Osteocyte (in vitro differentiated cells): ENCODE measurements around the gene KLHL28. TPM values are rescaled to one million over a fixed set of nuclear protein-coding genes. Genes with fewer than 3 reads are reported as not detected.

Experiments
- DNase-seq: peaks from one replicate; pipeline ENCODE4 v3.0.0; 2021; ENCODE audit warnings: mixed read lengths; ENCODE audit not compliant: unreplicated experiment; ENCODE audit errors: extremely low spot score
- H3K27ac Mint-ChIP-seq: one replicate; pipeline ENCODE4 v1.8.0; 2021; ENCODE audit warnings: mild to moderate bottlenecking, mixed read lengths; ENCODE audit not compliant: unreplicated experiment
- H3K27me3 Mint-ChIP-seq: one replicate; pipeline ENCODE4 v1.8.0; 2021; ENCODE audit warnings: mixed read lengths; ENCODE audit not compliant: unreplicated experiment
- H3K36me3 Mint-ChIP-seq: one replicate; pipeline ENCODE4 v1.8.0; 2021; ENCODE audit warnings: mixed read lengths; ENCODE audit not compliant: unreplicated experiment
- H3K4me1 Mint-ChIP-seq: one replicate; pipeline ENCODE4 v1.8.0; 2021; ENCODE audit warnings: mixed read lengths; ENCODE audit not compliant: unreplicated experiment
- H3K4me3 Mint-ChIP-seq: one replicate; pipeline ENCODE4 v1.8.0; 2021; ENCODE audit warnings: mild to moderate bottlenecking, moderate library complexity, mixed read lengths; ENCODE audit not compliant: unreplicated experiment
- H3K9me3 Mint-ChIP-seq: one replicate; pipeline ENCODE4 v1.8.0; 2021; ENCODE audit warnings: mixed read lengths; ENCODE audit not compliant: unreplicated experiment
- total RNA-seq: library from RNA; stranded (reverse); gene quantifications from 2 replicates; pipeline ENCODE4 v1.2.1, GENCODE V29; 2021
- TF ChIP-seq, protein P1 (sequence below): fragments of 200-600 bp; sonication (generic); IDR thresholded peaks from 2 replicates; pipeline ENCODE4 v1.5.0; 2021; ENCODE audit warnings: antibody characterized with exemption, mild to moderate bottlenecking, moderate library complexity

The KLHL28 gene
- total RNA-seq, 1 donor from 2014 or later = 15.3 TPM

DNA sequence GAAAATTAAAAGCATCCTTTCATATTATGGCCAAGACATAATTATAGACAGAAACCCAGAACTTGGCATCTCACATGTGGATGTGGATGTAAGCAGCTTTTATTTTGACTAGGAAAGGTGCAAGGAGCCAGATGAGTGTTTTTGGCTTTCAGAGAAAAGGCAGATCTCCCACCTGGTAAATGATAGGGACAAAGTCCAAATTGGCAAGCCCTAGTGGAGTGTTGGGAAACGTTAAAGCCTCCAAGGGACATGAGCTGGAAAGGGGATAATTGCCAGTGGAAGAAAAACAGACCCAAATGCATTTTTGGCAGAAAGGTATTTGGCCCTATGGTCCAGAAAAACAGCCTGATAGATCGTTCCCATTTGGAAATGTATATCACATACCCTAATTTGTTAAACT lies 60.1 kb downstream of the KLHL28 start:
- Mint-ChIP-seq H3K4me3 (no peak overlapping the region), H3K9me3 (no peaks in the 10 kb centered on the region), H3K4me1 (peaks cover 15% of the 10 kb centered on the region), H3K36me3 (peaks cover 11% of the 10 kb centered on the region), H3K27ac (no peak overlapping the region), H3K27me3 (no peaks in the 10 kb centered on the region)
- DNase-seq = no peak
- TF ChIP-seq, protein P1, sequence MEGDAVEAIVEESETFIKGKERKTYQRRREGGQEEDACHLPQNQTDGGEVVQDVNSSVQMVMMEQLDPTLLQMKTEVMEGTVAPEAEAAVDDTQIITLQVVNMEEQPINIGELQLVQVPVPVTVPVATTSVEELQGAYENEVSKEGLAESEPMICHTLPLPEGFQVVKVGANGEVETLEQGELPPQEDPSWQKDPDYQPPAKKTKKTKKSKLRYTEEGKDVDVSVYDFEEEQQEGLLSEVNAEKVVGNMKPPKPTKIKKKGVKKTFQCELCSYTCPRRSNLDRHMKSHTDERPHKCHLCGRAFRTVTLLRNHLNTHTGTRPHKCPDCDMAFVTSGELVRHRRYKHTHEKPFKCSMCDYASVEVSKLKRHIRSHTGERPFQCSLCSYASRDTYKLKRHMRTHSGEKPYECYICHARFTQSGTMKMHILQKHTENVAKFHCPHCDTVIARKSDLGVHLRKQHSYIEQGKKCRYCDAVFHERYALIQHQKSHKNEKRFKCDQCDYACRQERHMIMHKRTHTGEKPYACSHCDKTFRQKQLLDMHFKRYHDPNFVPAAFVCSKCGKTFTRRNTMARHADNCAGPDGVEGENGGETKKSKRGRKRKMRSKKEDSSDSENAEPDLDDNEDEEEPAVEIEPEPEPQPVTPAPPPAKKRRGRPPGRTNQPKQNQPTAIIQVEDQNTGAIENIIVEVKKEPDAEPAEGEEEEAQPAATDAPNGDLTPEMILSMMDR = no peak

DNA sequence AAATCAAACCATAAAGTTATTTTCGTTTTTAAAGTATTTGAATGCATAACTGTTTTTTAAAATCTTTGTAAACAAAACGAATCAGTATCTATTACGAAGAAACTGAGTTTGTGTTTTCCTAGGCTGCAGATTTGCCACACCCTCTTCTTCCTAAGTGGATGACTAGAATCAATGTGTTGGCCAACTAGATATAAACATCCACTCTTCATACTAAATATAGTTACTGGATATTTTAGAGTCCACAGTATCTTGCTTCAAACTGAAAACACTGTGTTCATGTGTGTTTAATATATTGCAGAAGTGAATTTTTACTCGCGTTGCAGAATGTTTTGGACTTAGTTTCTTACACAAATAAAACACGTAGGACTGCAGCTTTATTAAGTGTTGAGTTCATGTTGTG lies 63.2 kb downstream of the KLHL28 start:
- H3K4me1 Mint-ChIP-seq = peaks cover 22% of the 10 kb centered on the region
- H3K27me3 Mint-ChIP-seq = no peaks in the 10 kb centered on the region
- peak overlapping the region; percentile 90 for H3K4me3 Mint-ChIP-seq
- peak overlapping the region; percentile 88 for H3K27ac Mint-ChIP-seq
- no peak for DNase-seq
- TF ChIP-seq, protein P1 = no peak
- H3K36me3 Mint-ChIP-seq = no peaks in the 10 kb centered on the region
- H3K9me3 Mint-ChIP-seq = no peaks in the 10 kb centered on the region

DNA sequence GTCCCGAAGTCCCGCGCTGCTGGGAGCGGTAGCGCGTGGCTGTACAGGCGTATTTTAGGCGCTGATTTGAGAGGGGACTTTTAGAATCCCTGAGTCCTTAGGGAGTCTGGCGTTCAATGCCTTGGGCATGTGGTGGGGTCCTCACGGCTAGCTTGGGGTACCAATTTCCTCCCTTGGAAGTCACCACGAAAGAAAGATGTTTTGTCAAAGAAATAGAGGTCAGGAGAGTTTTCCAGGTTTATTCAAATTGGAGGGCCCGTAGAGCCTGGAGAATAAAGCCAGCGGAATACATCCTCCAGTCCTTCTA lies 63.9 kb downstream of the KLHL28 start:
- H3K27me3 Mint-ChIP-seq = no peaks in the 10 kb centered on the region
- TF ChIP-seq, protein P1 = no peak
- H3K4me1 Mint-ChIP-seq = peaks cover 22% of the 10 kb centered on the region
- H3K9me3 Mint-ChIP-seq = no peaks in the 10 kb centered on the region
- no peaks in the 10 kb centered on the region for H3K36me3 Mint-ChIP-seq
- H3K4me3 Mint-ChIP-seq = peak overlapping the region; percentile 90
- DNase-seq = no peak
- H3K27ac Mint-ChIP-seq = peak overlapping the region; percentile 88

DNA sequence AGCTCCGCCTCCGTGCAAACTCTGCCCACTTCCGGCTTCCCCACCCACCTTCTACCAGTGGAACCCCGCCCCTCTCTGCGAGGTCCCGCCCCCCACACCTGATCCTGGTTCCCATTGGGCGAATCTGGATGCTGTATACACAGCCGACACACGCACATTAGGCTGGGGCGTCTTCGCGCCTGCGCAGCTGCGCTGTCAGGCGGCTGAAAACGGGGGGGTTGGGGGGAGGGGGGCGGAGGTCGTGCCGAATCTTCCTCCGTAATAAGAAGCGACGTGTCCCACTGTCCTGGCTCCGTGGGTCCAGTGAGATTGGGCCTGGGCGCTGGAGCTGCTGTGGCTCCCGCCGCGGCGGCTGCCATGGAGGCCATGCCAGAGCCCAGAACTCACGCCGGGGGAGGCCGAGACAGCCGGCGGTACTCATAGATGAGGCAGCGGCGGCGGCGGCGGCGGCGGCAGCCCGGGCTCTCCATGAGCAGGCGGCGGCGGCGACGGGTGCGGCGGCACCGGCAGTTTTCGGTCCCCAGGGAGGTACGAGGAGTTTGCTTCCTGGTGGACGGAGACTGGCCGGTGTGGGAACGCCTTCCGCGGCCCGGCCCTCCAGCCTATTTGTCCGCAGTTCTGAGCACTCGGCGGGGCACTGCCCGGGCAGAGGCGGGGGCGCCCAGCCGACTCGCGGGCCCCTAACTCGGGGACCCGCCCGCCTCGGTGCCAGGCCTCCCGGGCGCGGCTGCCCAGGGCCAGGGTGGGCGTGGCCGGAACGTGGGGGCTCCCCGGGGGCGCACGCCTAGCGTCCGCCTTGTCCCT lies 64.5 kb downstream of the KLHL28 start:
- H3K4me1 Mint-ChIP-seq = peaks cover 22% of the 10 kb centered on the region
- H3K4me3 Mint-ChIP-seq = peak overlapping the region; percentile 90
- H3K27me3 Mint-ChIP-seq = no peaks in the 10 kb centered on the region
- H3K36me3 Mint-ChIP-seq = no peaks in the 10 kb centered on the region
- H3K9me3 Mint-ChIP-seq = no peaks in the 10 kb centered on the region
- TF ChIP-seq, protein P1 = no peak
- peak; percentile 97 for DNase-seq
- H3K27ac Mint-ChIP-seq = peak overlapping the region; percentile 95

DNA sequence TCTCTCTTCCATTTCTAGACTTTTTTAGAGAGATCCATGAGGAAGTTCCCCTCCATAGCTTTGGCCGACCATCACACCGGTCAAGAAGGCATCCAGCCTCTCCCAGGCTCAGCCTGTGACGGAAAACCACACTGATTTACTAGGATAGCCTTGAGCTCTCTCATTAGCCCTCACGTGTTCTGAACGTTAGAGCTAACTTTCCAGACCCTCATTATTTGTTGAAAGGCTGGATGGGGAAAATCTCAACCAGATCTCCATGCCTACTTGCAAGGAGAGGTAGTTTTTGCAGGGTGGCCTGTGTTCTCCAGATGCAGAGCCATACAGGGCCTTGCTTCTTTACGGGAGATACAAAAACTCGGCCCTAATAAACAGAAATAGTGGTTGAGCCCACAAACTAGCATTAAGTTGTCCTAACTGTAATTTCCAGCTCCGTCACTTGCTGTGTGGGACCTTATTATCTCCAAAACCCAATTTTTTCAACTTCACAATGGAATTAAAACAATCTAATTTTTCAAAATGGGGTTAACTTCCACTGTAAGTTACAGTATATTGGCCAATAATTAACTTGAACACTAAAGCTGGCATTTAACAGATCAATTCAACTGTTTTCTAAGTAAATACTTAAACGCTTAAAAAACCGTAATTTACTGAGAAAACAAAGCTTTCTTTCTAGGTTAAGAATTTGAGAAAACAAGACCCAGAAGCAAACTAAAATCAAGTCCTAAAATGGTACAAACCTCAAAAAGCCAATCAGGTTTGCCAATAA lies 65.3 kb downstream of the KLHL28 start:
- Mint-ChIP-seq H3K4me1 (peaks cover 22% of the 10 kb centered on the region), H3K4me3 (peak overlapping the region; percentile 90), H3K27me3 (no peaks in the 10 kb centered on the region), H3K27ac (peak overlapping the region; percentile 95), H3K9me3 (no peaks in the 10 kb centered on the region), H3K36me3 (no peaks in the 10 kb centered on the region)
- no peak for DNase-seq
- TF ChIP-seq, protein P1 = no peak
